Stimulated activated CD4-positive, alpha-beta T cell treated with anti-CD3 and anti-CD28 coated beads, TNF-alpha, amount 100 ng/mL, for 1 hour (primary cell): Measurements from ENCODE around the gene ACP3.

Source experiments
- DNase-seq, 3 donors: peaks; one replicate each; pipeline ENCODE4 v3.0.0-alpha.2; 2020; ENCODE audit warnings: low read depth in 3 of 3, low spot score in 1 of 3

Gene ACP3

DNA sequence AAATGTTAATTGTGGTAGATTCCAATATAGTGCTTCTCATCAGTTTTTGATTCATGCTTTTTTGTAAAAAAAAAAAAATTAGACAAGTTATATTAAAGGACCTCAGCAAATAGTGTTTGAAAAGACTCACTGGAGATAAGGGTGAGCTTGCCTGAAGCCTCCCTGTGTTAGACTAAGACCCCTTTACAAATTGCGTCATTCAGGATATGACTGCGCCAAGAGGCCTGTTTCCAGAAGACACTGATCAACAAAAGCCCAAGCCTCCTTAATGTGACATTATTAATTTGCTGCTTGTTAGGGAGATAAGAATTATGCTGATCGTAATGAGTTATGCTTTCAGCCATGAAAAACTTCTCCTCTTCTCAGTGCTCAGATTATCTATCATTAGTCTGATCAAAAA, 87.1 kb downstream of the ACP3 start:
- no peak for DNase-seq

DNA sequence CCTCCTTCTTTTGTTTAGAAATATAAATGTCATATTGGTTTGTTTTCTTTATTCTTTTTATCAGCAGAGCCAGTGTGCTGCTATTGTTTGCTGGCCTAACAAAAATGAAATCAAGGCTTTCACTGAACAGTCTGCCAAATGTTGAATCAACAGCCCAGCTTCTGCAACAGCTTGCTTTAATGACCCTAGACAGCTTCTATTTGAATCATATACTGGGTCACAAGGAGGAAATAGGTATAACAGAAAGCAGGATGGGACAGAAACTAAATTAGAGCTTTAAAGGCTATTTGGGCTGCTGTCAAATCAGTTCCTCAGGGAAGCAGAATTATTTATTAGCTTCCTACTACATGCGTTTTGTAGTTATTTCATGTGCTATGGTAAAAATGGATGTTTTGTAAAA, 88.0 kb downstream of the ACP3 start:
- DNase-seq = no peak

GRCh38 chr3:132405609-132406299, 88.5 kb downstream of the ACP3 start:
- DNase-seq = no peak

DNA sequence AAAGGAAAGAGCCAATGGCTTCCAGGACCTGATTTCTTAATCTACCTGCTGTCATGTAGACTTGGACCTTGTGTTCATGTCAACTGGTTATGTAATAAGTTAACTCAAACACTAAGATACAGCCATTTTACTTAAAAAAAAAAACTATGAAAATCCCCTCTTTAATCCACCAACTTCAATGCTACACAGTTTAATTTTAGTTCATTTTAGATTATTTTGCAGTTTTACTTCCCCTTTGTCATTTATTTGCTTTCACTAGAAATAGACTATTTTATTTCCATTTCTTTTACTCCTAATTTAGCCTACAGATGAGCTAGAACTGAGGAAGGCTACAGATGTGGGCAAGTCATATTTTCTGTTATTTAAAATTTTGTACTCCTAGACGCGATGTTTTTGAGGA, 89.4 kb downstream of the ACP3 start:
- DNase-seq = no peak

- DNase-seq = no peak
Observed at GRCh38 chr3:132407025-132407424, 89.8 kb downstream of the ACP3 start.
